Measurements from ENCODE around the gene TBC1D5.

GRCh38 chr3:17135696-17136095 is 606.7 kb downstream of the TBC1D5 start:
- TF ChIP-seq POLR2AphosphoS5 (IDR thresholded peaks at IDR 0.05) = no peak
- TF ChIP-seq, protein P1, sequence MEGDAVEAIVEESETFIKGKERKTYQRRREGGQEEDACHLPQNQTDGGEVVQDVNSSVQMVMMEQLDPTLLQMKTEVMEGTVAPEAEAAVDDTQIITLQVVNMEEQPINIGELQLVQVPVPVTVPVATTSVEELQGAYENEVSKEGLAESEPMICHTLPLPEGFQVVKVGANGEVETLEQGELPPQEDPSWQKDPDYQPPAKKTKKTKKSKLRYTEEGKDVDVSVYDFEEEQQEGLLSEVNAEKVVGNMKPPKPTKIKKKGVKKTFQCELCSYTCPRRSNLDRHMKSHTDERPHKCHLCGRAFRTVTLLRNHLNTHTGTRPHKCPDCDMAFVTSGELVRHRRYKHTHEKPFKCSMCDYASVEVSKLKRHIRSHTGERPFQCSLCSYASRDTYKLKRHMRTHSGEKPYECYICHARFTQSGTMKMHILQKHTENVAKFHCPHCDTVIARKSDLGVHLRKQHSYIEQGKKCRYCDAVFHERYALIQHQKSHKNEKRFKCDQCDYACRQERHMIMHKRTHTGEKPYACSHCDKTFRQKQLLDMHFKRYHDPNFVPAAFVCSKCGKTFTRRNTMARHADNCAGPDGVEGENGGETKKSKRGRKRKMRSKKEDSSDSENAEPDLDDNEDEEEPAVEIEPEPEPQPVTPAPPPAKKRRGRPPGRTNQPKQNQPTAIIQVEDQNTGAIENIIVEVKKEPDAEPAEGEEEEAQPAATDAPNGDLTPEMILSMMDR (IDR thresholded peaks at IDR 0.05) = no peak
